ENCODE results near the gene TEX2.
"Not testable (repeated sequence)": the region's sequence is repeated elsewhere in the genome, so short reads cannot be mapped to it uniquely, and the experiment has no call there.

Gene TEX2

GRCh38 chr17:64242633-64243032 is 20.4 kb downstream of the TEX2 start:
- no peak for FAIRE-seq
- DNase-seq (ENCODE audit: insufficient read length, low spot score) = no peak

- DNase-seq (ENCODE audit: insufficient read length, low spot score) (no peak), FAIRE-seq (no peak)
Measured at GRCh38 chr17:64240741-64241347, 22.2 kb downstream of the TEX2 start.

- no peak for FAIRE-seq
- no peak for DNase-seq (ENCODE audit: insufficient read length, low spot score)
Measured at GRCh38 chr17:64240261-64240740, 22.8 kb downstream of the TEX2 start.

- not testable (repeated sequence) for FAIRE-seq; DNase-seq (ENCODE audit: insufficient read length, low spot score)
Measured at GRCh38 chr17:64238449-64238848, 24.6 kb downstream of the TEX2 start.

- FAIRE-seq = no peak
- no peak for DNase-seq (ENCODE audit: insufficient read length, low spot score)
Measured at GRCh38 chr17:64236827-64237403, 26.1 kb downstream of the TEX2 start.

- no peak for FAIRE-seq
- no peak for DNase-seq (ENCODE audit: insufficient read length, low spot score)
Measured at GRCh38 chr17:64234961-64235360, 28.1 kb downstream of the TEX2 start.

- no peak for FAIRE-seq
- no peak for DNase-seq (ENCODE audit: insufficient read length, low spot score)
Measured at GRCh38 chr17:64232466-64233262, 30.4 kb downstream of the TEX2 start.

- no peak for FAIRE-seq
Measured at GRCh38 chr17:64231567-64232141, 31.4 kb downstream of the TEX2 start.

GRCh38 chr17:64230791-64231408 is 32.2 kb downstream of the TEX2 start:
- FAIRE-seq (no peak), DNase-seq (ENCODE audit: insufficient read length, low spot score) (no peak)

More at GRCh38 chr17:64231567-64232141, 31.4 kb downstream of the TEX2 start:
- DNase-seq (ENCODE audit: insufficient read length, low spot score) = no peak

GRCh38 chr17:64229815-64230728 is 33.0 kb downstream of the TEX2 start:
- FAIRE-seq (no peak), DNase-seq (ENCODE audit: insufficient read length, low spot score) (no peak)

GRCh38 chr17:64226132-64226531 is 36.9 kb downstream of the TEX2 start:
- DNase-seq (ENCODE audit: insufficient read length, low spot score) = no peak
- no peak for FAIRE-seq

- DNase-seq (ENCODE audit: insufficient read length, low spot score) = no peak
- no peak for FAIRE-seq
Measured at GRCh38 chr17:64225410-64225809, 37.6 kb downstream of the TEX2 start.

- no peak for FAIRE-seq
- no peak for DNase-seq (ENCODE audit: insufficient read length, low spot score)
Measured at GRCh38 chr17:64223931-64224629, 39.0 kb downstream of the TEX2 start.

- FAIRE-seq (no peak), DNase-seq (ENCODE audit: insufficient read length, low spot score) (no peak)
Measured at GRCh38 chr17:64223283-64223682, 39.8 kb downstream of the TEX2 start.

GRCh38 chr17:64221679-64222078 is 41.4 kb downstream of the TEX2 start:
- DNase-seq (ENCODE audit: insufficient read length, low spot score) (no peak), FAIRE-seq (no peak)

- not testable (repeated sequence) for FAIRE-seq; DNase-seq (ENCODE audit: insufficient read length, low spot score)
Measured at GRCh38 chr17:64220604-64221003, 42.5 kb downstream of the TEX2 start.

- no peak for FAIRE-seq
- DNase-seq (ENCODE audit: insufficient read length, low spot score) = no peak
Measured at GRCh38 chr17:64219571-64219970, 43.5 kb downstream of the TEX2 start.

- DNase-seq (ENCODE audit: insufficient read length, low spot score) (peak; percentile 39), FAIRE-seq (no peak)
Measured at GRCh38 chr17:64218066-64218465, 45.0 kb downstream of the TEX2 start.

- FAIRE-seq (no peak), DNase-seq (ENCODE audit: insufficient read length, low spot score) (no peak)
Measured at GRCh38 chr17:64217249-64217691, 45.8 kb downstream of the TEX2 start.

Measured in GM19239 (cell line).